SK-N-SH (cell line): ENCODE data around the gene CDKAL1.
"Not testable (repeated sequence)": the region's sequence is repeated elsewhere in the genome, so short reads cannot be mapped to it uniquely, and the experiment has no call there.

ENCODE experiments used
- CTCF ChIP-seq: fragments of 200-600 bp; sonication (generic); IDR thresholded peaks from 2 replicates; pipeline ENCODE4 v1.6.1; 2017; ENCODE audit warnings: antibody characterized with exemption, mild to moderate bottlenecking, moderate library complexity
- EP300 ChIP-seq, 2 experiments: IDR thresholded peaks; 2 replicates each; pipeline versions ENCODE4 v1.4.0 to v1.6.1; 2012; ENCODE audit warnings: borderline replicate concordance in 1 of 2, low read depth in 1 of 2, low read length in 1 of 2
- EZH2phosphoT487 ChIP-seq: fragments of 200-600 bp; sonication (generic); IDR thresholded peaks from 2 replicates; pipeline ENCODE4 v1.6.1; 2017; ENCODE audit warnings: low read depth, mixed run types, mild to moderate bottlenecking, antibody characterized with exemption, moderate library complexity, borderline replicate concordance
- FOSL2 ChIP-seq: IDR thresholded peaks from 2 replicates; pipeline ENCODE4 v1.4.0; 2012; ENCODE audit warnings: low read depth, mild to moderate bottlenecking, moderate library complexity, borderline replicate concordance
- FOXM1 ChIP-seq: IDR thresholded peaks from 2 replicates; pipeline ENCODE4 v1.4.0; 2012; ENCODE audit warnings: low read depth, mild to moderate bottlenecking
- MEF2A ChIP-seq: IDR thresholded peaks from 2 replicates; pipeline ENCODE4 v1.4.0; 2012; ENCODE audit warnings: low read depth, borderline replicate concordance
- POLR2AphosphoS5 ChIP-seq: IDR thresholded peaks from 2 replicates; pipeline ENCODE4 v1.6.1; 2012; ENCODE audit warnings: low read depth, low read length
- RAD21 ChIP-seq: IDR thresholded peaks from 2 replicates; pipeline ENCODE4 v1.6.1; 2012; ENCODE audit warnings: mild to moderate bottlenecking, low read length
- RCOR1 ChIP-seq: fragments of 150-350 bp; IDR thresholded peaks from 2 replicates; pipeline ENCODE4 v1.6.1; 2017; ENCODE audit warnings: antibody characterized with exemption, low read length
- RFX5 ChIP-seq: IDR thresholded peaks from 2 replicates; pipeline ENCODE4 v1.6.1; 2012; ENCODE audit warnings: mild to moderate bottlenecking, improper control_type of control experiment, low read length
- SIN3A ChIP-seq: IDR thresholded peaks from 2 replicates; pipeline ENCODE4 v1.6.1; 2012; ENCODE audit warnings: low read depth, mild to moderate bottlenecking, low read length, moderate library complexity, borderline replicate concordance
- USF2 ChIP-seq: fragments of 150-350 bp; IDR thresholded peaks from 2 replicates; pipeline ENCODE4 v1.6.1; 2017; ENCODE audit warnings: antibody characterized with exemption, low read length, low read depth, borderline replicate concordance
- YY1 ChIP-seq: IDR thresholded peaks from 2 replicates; pipeline ENCODE4 v1.4.0; 2012; ENCODE audit warnings: low read depth, mild to moderate bottlenecking

- not testable (repeated sequence) for TF ChIP-seq CTCF; EZH2phosphoT487; POLR2AphosphoS5; FOSL2; RFX5; FOXM1; USF2; YY1; RCOR1; SIN3A; MEF2A; RAD21; EP300 (IDR thresholded peaks at IDR 0.05; ENCODE audit: borderline replicate concordance in 1 of 2, low read depth in 1 of 2, low read length in 1 of 2)
Measured at GRCh38 chr6:21195301-21195700, 661.0 kb downstream of the CDKAL1 start.
